Erythroblast (primary cell): Measurements from ENCODE around the gene FAM13B.

Experiments
- GATA1 ChIP-seq: IDR thresholded peaks from 2 replicates; pipeline ENCODE4 v1.6.1; 2011; ENCODE audit warnings: low read depth, mild to moderate bottlenecking, control low read depth, low read length, moderate library complexity
- POLR2A ChIP-seq: IDR thresholded peaks from 2 replicates; pipeline ENCODE4 v1.6.1; 2011; ENCODE audit warnings: mild to moderate bottlenecking, low read length

DNA sequence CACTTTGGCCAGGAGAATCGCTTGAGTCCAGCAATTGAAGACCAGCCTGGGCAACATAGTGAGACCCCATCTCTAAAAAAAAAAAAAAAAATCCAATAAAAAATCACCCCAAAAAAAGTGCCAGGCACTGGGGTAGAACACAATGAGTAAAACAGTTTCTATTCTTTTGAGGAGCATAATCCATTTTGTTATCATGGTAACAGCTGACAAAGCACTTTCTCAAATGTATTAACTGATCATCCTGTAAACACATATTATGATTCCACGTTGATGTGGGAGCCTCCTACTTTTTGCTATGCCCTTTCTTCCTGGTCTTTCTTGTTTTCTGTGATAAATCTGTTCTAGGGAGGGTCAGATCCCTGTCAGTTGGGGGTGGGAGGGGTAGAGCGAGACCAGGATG is 20.7 kb upstream of the FAM13B start:
- no peak for TF ChIP-seq POLR2A
- no peak for TF ChIP-seq GATA1
